Adrenal gland (tissue), 12 donors: ENCODE results near the gene CTSW. TPM values are rescaled to one million over a fixed set of nuclear protein-coding genes. Genes with fewer than 3 reads are reported as not detected.

ENCODE experiments used
- DNase-seq, 7 donors: peaks; one replicate each; pipeline ENCODE4 v3.0.0-alpha.2; 2019 to 2020
- H3K27ac ChIP-seq, 5 donors: fragments of 200-600 bp; sonication (generic) in 4 of 5; 1 replicate in 3 of 5; 2 replicates in 2 of 5; pipeline versions ENCODE4 v1.5.1 to v1.8.0; 2016 to 2020; ENCODE audit warnings: mild to moderate bottlenecking in 1 of 5
- H3K27me3 ChIP-seq: fragments of 200-600 bp; 2 replicates; pipeline ENCODE4 v1.8.0; 2021
- H3K36me3 ChIP-seq, 2 donors: fragments of 200-600 bp; replicated peaks in 1 of 2; 1 replicate in 1 of 2; 2 replicates in 1 of 2; pipeline versions ENCODE4 v1.5.1 to v1.8.0; 2018 to 2022
- H3K4me1 ChIP-seq, 2 donors: fragments of 200-600 bp; replicated peaks in 1 of 2; 1 replicate in 1 of 2; 2 replicates in 1 of 2; pipeline versions ENCODE4 v1.5.1 to v1.8.0; 2018 to 2021
- H3K4me3 ChIP-seq, 4 donors: fragments of 200-600 bp; sonication (generic) in 3 of 4; one replicate each; pipeline ENCODE4 v1.5.1; 2016 to 2018
- H3K9me3 ChIP-seq, 3 donors: fragments of 200-600 bp; sonication (generic) in 1 of 3; replicated peaks in 1 of 3; 1 replicate in 2 of 3; 2 replicates in 1 of 3; pipeline versions ENCODE4 v1.5.1 to v1.8.0; 2016 to 2021
- CTCF ChIP-seq, 6 experiments: fragments of 450-650 bp in 4 of 6; fragments of 200-600 bp in 2 of 6; sonication (generic) in 1 of 6; IDR thresholded peaks; 1 replicate in 5 of 6; 2 replicates in 1 of 6; pipeline versions ENCODE4 v1.5.1 to v1.8.0; 2016 to 2021; ENCODE audit warnings: antibody characterized with exemption in 6 of 6, mild to moderate bottlenecking in 2 of 6, moderate library complexity in 1 of 6
- POLR2A ChIP-seq, 2 donors: fragments of 450-650 bp; IDR thresholded peaks; one replicate each; pipeline ENCODE4 v1.6.1; 2017; ENCODE audit warnings: antibody characterized with exemption in 2 of 2, mild to moderate bottlenecking in 2 of 2, moderate library complexity in 1 of 2
- WGBS, 4 donors: extraction: QIAGEN DNeasy Blood & Tissue Kit in 2 of 4; methylation state at CpG; one replicate each; pipeline versions ENCODE4 v1.1.5 to v1.1.7; 2013 to 2017; 5-methylcytosine and 5-hydroxymethylcytosine counted together
- intact Hi-C, 2 donors: fragments of 100-400 bp; cut with DNase I; formaldehyde crosslinking; loops; one replicate each; pipeline versions ENCODE4 v1.14.1 to v1.15.0; 2022 to 2023
- polyA plus RNA-seq, 3 donors: library from polyadenylated mRNA; stranded (reverse); fragments of 200-250 nt in 2 of 3; fragments of 350-450 nt in 1 of 3; fragmentation: Illumina TruSeq in 1 of 3; extraction: RNeasy Lipid Tissue Mini Kit (QIAGEN cat#74804) in 1 of 3; gene quantifications; one replicate each; pipeline ENCODE4 v1.2.3, GENCODE V29; 2013 to 2014
- total RNA-seq, 9 donors: library from RNA; depleted of rRNA in 4 of 9; stranded (reverse); fragments of >200 nt in 4 of 9; fragments of 120-200 nt in 1 of 9; fragmentation: NEBNext Ultra II Directional in 1 of 9; extraction: Animal tissue kit (Norgen Biotek cat#: 25700) in 1 of 9; gene quantifications; one replicate each; pipeline versions ENCODE4 v1.1.0 to v1.2.4, GENCODE V29; 2013 to 2023
- donor health status: healthy with polysubstance abuse.
- donor health status: Bipolar disorder and iron deficiency.
- donor health status: DM: yes; HTN: yes; CAD: no.
- donor health status: DM: no; HTN: no; CAD: no.
- donor health status: DM: no; HTN: no; CAD: no.
- donor health status: DM: yes; HTN: yes; CAD: no.

CTSW gene
- total and polyA plus RNA-seq, 12 donors = 0.28 to 4.8 (median 0.96) TPM; not detected in 2

- Histone ChIP-seq H3K27ac (peak overlapping the region in 4 of 5 donors; percentile 44 to 93 (median 82)), H3K9me3 (no peaks in the 10 kb centered on the region), H3K4me3 (peak overlapping the region in 2 of 4 donors; percentile 30 to 61), H3K4me1 (peaks cover 2 to 17% of the 10 kb centered on the region in 2 donors), H3K27me3 (no peaks in the 10 kb centered on the region), H3K36me3 (peaks cover 0 to 20% of the 10 kb centered on the region in 2 donors)
- no peak for TF ChIP-seq POLR2A (IDR thresholded peaks at IDR 0.05)
- no peak for TF ChIP-seq CTCF (IDR thresholded peaks at IDR 0.05)
- intact Hi-C loops = no loop called here
- WGBS, 4 donors = 26 to 54% (median 44%) methylated on average over 3 to 26 of the region's 26 CpGs
- no peak for DNase-seq
Observed at GRCh38 chr11:65871811-65872548, 7.7 kb upstream of the CTSW start.

GRCh38 chr11:65872586-65873317, 6.9 kb upstream of the CTSW start, which contains the start of gene EFEMP2:
Gene EFEMP2 (minus strand): TSS chr11:65872800. CDS start chr11:65872354, 446 bp downstream.
- Histone ChIP-seq H3K27ac (peak within 1 kb of the TSS in 4 of 5 donors; percentile 44 to 93 (median 82)), H3K36me3 (peaks cover 0 to 12% of the 10 kb centered on the region in 2 donors), H3K4me1 (peaks cover 2 to 17% of the 10 kb centered on the region in 2 donors), H3K27me3 (no peaks in the 10 kb centered on the region), H3K9me3 (no peaks in the 10 kb centered on the region), H3K4me3 (peak within 1 kb of the TSS in 3 of 4 donors; percentile 30 to 61 (median 45))
- 3 to 6% (median 4%) methylated on average over 6 to 69 of the region's 69 CpGs for WGBS, 4 donors
- DNase-seq = peak in 1 of 7 donors; percentile 52
- no peak for TF ChIP-seq POLR2A (IDR thresholded peaks at IDR 0.05)
- TF ChIP-seq CTCF (IDR thresholded peaks at IDR 0.05) = no peak
- intact Hi-C loops = no loop called here

GRCh38 chr11:65873318-65874156, 6.1 kb upstream of the CTSW start:
- Histone ChIP-seq H3K4me3 (peak overlapping the region in 3 of 4 donors; percentile 30 to 61 (median 45)), H3K4me1 (peaks cover 2 to 17% of the 10 kb centered on the region in 2 donors), H3K36me3 (peaks cover 0 to 4% of the 10 kb centered on the region in 2 donors), H3K27ac (peak overlapping the region in 4 of 5 donors; percentile 41 to 93 (median 82)), H3K9me3 (no peaks in the 10 kb centered on the region), H3K27me3 (no peaks in the 10 kb centered on the region)
- no peak for TF ChIP-seq CTCF (IDR thresholded peaks at IDR 0.05)
- peak in 1 of 2 donors; percentile 55 for TF ChIP-seq POLR2A (IDR thresholded peaks at IDR 0.05)
- WGBS, 4 donors = 7 to 24% (median 12%) methylated on average over 20 to 54 of the region's 54 CpGs
- DNase-seq = peak; percentile 93 to 96 (median 95)
- intact Hi-C loops = no loop called here
